Naive thymus-derived CD4-positive, alpha-beta T cell (primary cell): Measurements from ENCODE around the gene AKT3. TPM values are rescaled to one million over a fixed set of nuclear protein-coding genes. Genes with fewer than 3 reads are reported as not detected.

Experiments used
- ATAC-seq: fragments of 150-1000 bp; cut with Tn5 transposase; 2 replicates; pipeline ENCODE4 v1.10.0; 2021; ENCODE audit warnings: mild to moderate bottlenecking, moderate library complexity
- CTCF ChIA-PET: fragments of 350-600 bp; sonication (Branson Sonifier 250); formaldehyde crosslinking; loops from one replicate; lab custom pipeline; 2021; ENCODE audit warnings: antibody characterized with exemption; lab: Charles Lee
- POLR2A ChIA-PET: fragments of 350-600 bp; sonication (Branson Sonifier 250); formaldehyde crosslinking; loops from one replicate; lab custom pipeline; 2021; ENCODE audit warnings: antibody characterized with exemption, inconsistent platforms; lab: Charles Lee
- DNase-seq, 9 donors: peaks; one replicate each; pipeline versions ENCODE4 v3.0.0 to v3.0.0-alpha.2; 2020 to 2022; ENCODE audit warnings: mixed read lengths in 1 of 9
- H3K27ac ChIP-seq: one replicate; pipeline ENCODE4 v1.7.0; 2013; ENCODE audit warnings: mild to moderate bottlenecking, low read depth, low read length, moderate library complexity
- H3K27me3 ChIP-seq, 2 donors: one replicate each; pipeline ENCODE4 v1.7.0; 2013; ENCODE audit warnings: low read length in 2 of 2, mild to moderate bottlenecking in 2 of 2, moderate library complexity in 2 of 2; ENCODE audit not compliant: control insufficient read depth in 2 of 2, insufficient read depth in 2 of 2
- H3K36me3 ChIP-seq, 3 experiments: 1 replicate in 2 of 3; 2 replicates in 1 of 3; pipeline ENCODE4 v1.7.0; 2013; ENCODE audit warnings: low read length in 3 of 3, mild to moderate bottlenecking in 3 of 3, moderate library complexity in 1 of 3; ENCODE audit not compliant: insufficient read depth in 3 of 3, control insufficient read depth in 2 of 3
- H3K4me1 ChIP-seq, 2 donors: one replicate each; pipeline ENCODE4 v1.7.0; 2013; ENCODE audit warnings: low read length in 2 of 2, mild to moderate bottlenecking in 2 of 2, moderate library complexity in 1 of 2; ENCODE audit not compliant: control insufficient read depth in 2 of 2, insufficient read depth in 2 of 2
- H3K4me3 ChIP-seq: 2 replicates; pipeline ENCODE4 v1.7.0; 2013; ENCODE audit warnings: mild to moderate bottlenecking, low read length
- H3K9me3 ChIP-seq, 3 experiments: 1 replicate in 2 of 3; 2 replicates in 1 of 3; pipeline ENCODE4 v1.7.0; 2013; ENCODE audit warnings: low read length in 3 of 3; ENCODE audit not compliant: control insufficient read depth in 2 of 3
- H3K27ac Mint-ChIP-seq, 9 donors: one replicate each; pipeline ENCODE4 v1.8.0; 2020 to 2022; ENCODE audit warnings: mixed read lengths in 9 of 9, mild to moderate bottlenecking in 8 of 9, moderate library complexity in 5 of 9, inconsistent platforms in 2 of 9
- H3K27me3 Mint-ChIP-seq, 5 donors: one replicate each; pipeline ENCODE4 v1.8.0; 2021 to 2022; ENCODE audit warnings: mixed read lengths in 5 of 5, mild to moderate bottlenecking in 1 of 5
- H3K36me3 Mint-ChIP-seq, 5 donors: one replicate each; pipeline ENCODE4 v1.8.0; 2020 to 2022; ENCODE audit warnings: mixed read lengths in 5 of 5, mild to moderate bottlenecking in 3 of 5, inconsistent platforms in 1 of 5
- H3K4me1 Mint-ChIP-seq, 7 donors: one replicate each; pipeline ENCODE4 v1.8.0; 2020 to 2022; ENCODE audit warnings: mixed read lengths in 7 of 7, mild to moderate bottlenecking in 3 of 7, inconsistent platforms in 1 of 7
- H3K4me3 Mint-ChIP-seq, 10 donors: one replicate each; pipeline ENCODE4 v1.8.0; 2020 to 2022; ENCODE audit warnings: mild to moderate bottlenecking in 10 of 10, mixed read lengths in 10 of 10, moderate library complexity in 6 of 10, inconsistent platforms in 2 of 10
- H3K9me3 Mint-ChIP-seq, 11 donors: one replicate each; pipeline ENCODE4 v1.8.0; 2020 to 2022; ENCODE audit warnings: mixed read lengths in 11 of 11, mild to moderate bottlenecking in 4 of 11, inconsistent platforms in 1 of 11, moderate library complexity in 1 of 11
- intact Hi-C, 2 donors: fragments of 100-400 bp; cut with micrococcal nuclease; formaldehyde crosslinking; loops; one replicate each; pipeline ENCODE4 v1.15.1; 2023
- polyA plus RNA-seq, 2 donors: library from polyadenylated mRNA; unstranded; fragments of 300-500 nt; fragmentation: Illumina TruSeq; gene quantifications; one replicate each; pipeline ENCODE4 v1.2.3, GENCODE V29; 2021
- total RNA-seq, 6 experiments: library from RNA in 5 of 6; stranded (reverse) in 5 of 6; gene quantifications; 1 replicate in 5 of 6; 2 replicates in 1 of 6; pipeline ENCODE4 v1.2.3 and lab custom pipeline; 2021 to 2026

AKT3 gene
- total and polyA plus RNA-seq, 7 experiments from 2014 or later, result 1.6 to 123 (median 69.4) TPM

DNA sequence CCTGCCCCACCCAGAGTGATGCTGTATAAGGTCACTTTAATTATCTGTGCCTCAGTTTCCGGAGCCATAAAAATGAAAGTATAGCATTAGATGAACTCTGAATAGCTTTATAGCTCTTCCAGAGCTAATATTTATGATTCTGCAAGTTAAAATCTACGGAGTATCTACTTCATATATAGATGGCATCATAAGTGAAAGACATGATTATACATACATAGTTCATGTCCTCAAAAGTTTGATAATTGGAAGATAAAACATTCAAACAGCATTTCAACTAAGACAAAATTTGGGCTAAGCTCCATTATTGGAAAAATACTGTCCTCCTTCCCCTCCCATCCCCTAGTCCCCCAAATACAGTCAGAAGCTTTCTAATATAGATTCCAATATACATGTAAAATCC, 4.2 kb downstream of the AKT3 start:
- CTCF ChIA-PET, result no interaction called here
- Mint-ChIP-seq H3K4me3 (no peak overlapping the region), H3K4me1 (peaks cover 20 to 72% (median 41%) of the 10 kb centered on the region in 7 donors), H3K27ac (peak overlapping the region in 6 of 9 donors; percentile 33 to 88 (median 64)), H3K9me3 (peaks cover 0 to 5% (median 0%) of the 10 kb centered on the region in 11 donors), H3K27me3 (peaks cover 0 to 25% (median 0%) of the 10 kb centered on the region in 5 donors), H3K36me3 (peaks cover 0 to 18% (median 4%) of the 10 kb centered on the region in 5 donors)
- intact Hi-C loops, result loop anchor here (5.0 to 10.0 kb wide), 4 partner anchors 249 to 809 kb away; partner anchors contain the start of gene DESI2 (in 1 of the 2)
- peaks cover 9 to 15% of the 10 kb centered on the region in 2 donors for H3K4me1 ChIP-seq
- H3K9me3 ChIP-seq, result no peaks in the 10 kb centered on the region
- ATAC-seq, result no peak
- no peaks in the 10 kb centered on the region for H3K36me3 ChIP-seq
- POLR2A ChIA-PET, result interaction anchor here (1.0 to 1.2 kb wide), 2 partner anchors 10 to 229 kb away, joined by 3 to 4 read pairs; no protein-coding TSS in a partner anchor
- H3K27me3 ChIP-seq, result no peaks in the 10 kb centered on the region
- peak overlapping the region; percentile 7 for H3K27ac ChIP-seq
- H3K4me3 ChIP-seq, result no peak overlapping the region
- DNase-seq, result no peak

DNA sequence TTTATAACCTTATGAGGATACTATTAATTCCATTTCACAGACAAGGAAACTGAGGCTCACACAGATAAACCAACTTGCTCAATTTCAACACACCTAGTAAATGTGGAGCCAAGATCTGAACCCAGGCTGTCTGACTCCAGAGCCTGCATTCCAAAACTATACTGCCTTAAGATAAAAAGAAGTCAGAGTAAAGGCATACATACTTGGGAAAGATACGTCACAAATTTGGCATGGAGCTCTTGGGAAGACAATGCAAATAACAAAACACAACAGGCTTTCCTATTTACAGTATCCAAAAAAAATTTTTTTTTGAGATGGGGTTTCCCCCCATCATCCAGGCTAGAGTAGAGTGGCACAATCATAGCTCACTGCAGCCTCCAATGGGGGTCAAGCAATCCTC, 5.9 kb downstream of the AKT3 start:
- no peak for ATAC-seq

DNA sequence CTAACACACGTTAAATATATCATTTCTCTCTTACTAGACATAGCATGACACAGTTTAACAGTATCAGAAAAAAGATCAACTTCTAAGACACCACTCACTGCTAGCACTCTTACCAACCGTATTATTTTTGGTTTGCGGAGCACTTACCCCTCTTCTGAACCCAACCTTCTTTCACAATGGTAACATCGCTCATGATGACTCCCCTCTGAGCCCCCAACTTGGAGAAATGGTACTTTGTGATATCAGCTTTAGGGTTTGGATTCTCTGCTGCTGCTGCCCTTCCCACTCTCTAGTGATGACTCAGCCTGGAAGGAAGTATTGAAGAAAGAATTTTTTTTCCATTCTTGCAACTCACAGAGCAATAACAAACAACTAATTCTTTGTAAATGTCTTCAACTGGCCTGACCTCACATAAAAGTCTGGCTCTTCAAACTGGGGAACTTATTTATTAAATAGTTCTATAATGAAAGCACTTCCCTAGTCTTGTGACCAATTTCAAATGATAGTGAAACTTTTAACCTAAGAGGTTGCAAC, 7.0 kb downstream of the AKT3 start:
- intact Hi-C loops, result loop anchor here in 1 of 2 donors (10.0 kb wide), 1 partner anchor 812 kb away; the partner anchor contains the start of gene DESI2
- Mint-ChIP-seq H3K4me3 (peak overlapping the region in 9 of 10 donors; percentile 2 to 72 (median 48)), H3K9me3 (peaks cover 0 to 5% (median 0%) of the 10 kb centered on the region in 11 donors), H3K27me3 (peaks cover 0 to 15% (median 0%) of the 10 kb centered on the region in 5 donors), H3K27ac (peak overlapping the region; percentile 33 to 91 (median 79)), H3K36me3 (peaks cover 0 to 18% (median 7%) of the 10 kb centered on the region in 5 donors), H3K4me1 (peaks cover 18 to 87% (median 56%) of the 10 kb centered on the region in 7 donors)
- DNase-seq, result peak in 3 of 9 donors; percentile 7 to 22 (median 14)
- peak; percentile 51 for ATAC-seq
- Histone ChIP-seq H3K4me3 (no peak overlapping the region), H3K4me1 (peaks cover 4 to 23% of the 10 kb centered on the region in 2 donors), H3K9me3 (no peaks in the 10 kb centered on the region), H3K27ac (no peak overlapping the region), H3K36me3 (no peaks in the 10 kb centered on the region), H3K27me3 (no peaks in the 10 kb centered on the region)
- ChIA-PET POLR2A (no interaction called here), CTCF (no interaction called here)

More for the DNA sequence above, 5.9 kb downstream of the AKT3 start:
- POLR2A ChIA-PET, result interaction anchor here (0.6 to 1.0 kb wide), 2 partner anchors 39 to 271 kb away, joined by 3 read pairs; no protein-coding TSS in a partner anchor
- H3K4me3 ChIP-seq, result no peak overlapping the region
- no peak for DNase-seq
- Mint-ChIP-seq H3K36me3 (peaks cover 0 to 18% (median 4%) of the 10 kb centered on the region in 5 donors), H3K9me3 (peaks cover 0 to 5% (median 0%) of the 10 kb centered on the region in 11 donors), H3K27me3 (peaks cover 0 to 25% (median 0%) of the 10 kb centered on the region in 5 donors), H3K27ac (peak overlapping the region in 2 of 9 donors; percentile 33 to 88), H3K4me1 (peaks cover 20 to 88% (median 54%) of the 10 kb centered on the region in 7 donors), H3K4me3 (no peak overlapping the region)
- CTCF ChIA-PET, result interaction anchor here (0.6 to 0.7 kb wide), 2 partner anchors 50 to 232 kb away, joined by 3 read pairs; no protein-coding TSS in a partner anchor
- H3K9me3 ChIP-seq, result no peaks in the 10 kb centered on the region
- no peaks in the 10 kb centered on the region for H3K27me3 ChIP-seq
- H3K36me3 ChIP-seq, result no peaks in the 10 kb centered on the region
- no peak overlapping the region for H3K27ac ChIP-seq
- intact Hi-C loops, result loop anchor here in 1 of 2 donors (10.0 kb wide), 1 partner anchor 811 kb away; the partner anchor contains the start of gene DESI2
- H3K4me1 ChIP-seq, result peaks cover 9 to 15% of the 10 kb centered on the region in 2 donors

DNA sequence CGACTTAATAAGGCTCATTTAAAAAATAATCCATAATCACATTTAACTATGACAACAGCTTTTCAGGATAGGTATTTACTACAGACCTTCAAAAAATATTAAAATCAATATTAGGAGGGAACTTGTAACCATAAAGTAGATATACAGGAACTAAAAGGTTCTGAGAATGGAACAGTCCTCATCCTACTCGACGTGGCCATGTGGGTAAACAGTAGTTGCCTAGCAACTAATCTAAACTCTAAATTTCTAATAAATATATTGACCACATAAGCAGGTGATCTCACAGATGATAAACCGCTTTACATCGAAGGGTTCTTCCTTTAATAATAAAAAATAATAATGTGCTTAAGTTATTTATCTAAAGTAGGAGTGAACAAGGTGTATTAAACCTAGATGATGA, 7.9 kb downstream of the AKT3 start:
- Mint-ChIP-seq H3K27ac (peak overlapping the region in 7 of 9 donors; percentile 7 to 82 (median 58)), H3K9me3 (peaks cover 0 to 5% (median 1%) of the 10 kb centered on the region in 11 donors), H3K4me3 (no peak overlapping the region), H3K27me3 (peaks cover 0 to 13% (median 0%) of the 10 kb centered on the region in 5 donors), H3K4me1 (peaks cover 23 to 87% (median 62%) of the 10 kb centered on the region in 7 donors), H3K36me3 (peaks cover 0 to 21% (median 9%) of the 10 kb centered on the region in 5 donors)
- no peak for DNase-seq
- peaks cover 12 to 29% of the 10 kb centered on the region in 2 donors for H3K4me1 ChIP-seq
- no peak for ATAC-seq
- no peaks in the 10 kb centered on the region for H3K36me3 ChIP-seq
- ChIA-PET POLR2A (no interaction called here), CTCF (interaction anchor here (0.5 kb wide), 1 partner anchor 105 kb away, joined by 3 read pairs; no protein-coding TSS in a partner anchor)
- no peak overlapping the region for H3K27ac ChIP-seq
- intact Hi-C loops, result loop anchor here in 1 of 2 donors (10.0 kb wide), 1 partner anchor 813 kb away; the partner anchor contains the start of gene DESI2
- H3K27me3 ChIP-seq, result no peaks in the 10 kb centered on the region
- H3K9me3 ChIP-seq, result no peaks in the 10 kb centered on the region
- no peak overlapping the region for H3K4me3 ChIP-seq

DNA sequence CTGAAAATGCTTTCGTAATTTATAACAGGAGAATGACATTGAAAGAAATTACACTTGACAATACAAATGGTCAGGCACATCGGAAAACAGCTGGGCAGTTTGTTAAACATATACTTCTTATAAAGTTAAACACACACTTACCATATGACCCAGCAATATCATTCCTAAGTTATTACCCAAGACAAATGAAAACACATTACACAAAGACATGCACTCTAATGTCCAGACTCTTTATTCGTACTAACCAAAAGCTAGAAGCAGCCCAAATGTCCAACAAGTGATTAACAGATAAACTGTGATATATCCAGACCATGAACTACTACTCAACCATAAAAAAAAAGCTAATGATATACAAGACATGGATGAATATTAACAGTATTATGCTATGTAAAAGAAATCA, 8.5 kb downstream of the AKT3 start:
- intact Hi-C loops, result loop anchor here in 1 of 2 donors (2.0 to 10.0 kb wide), 2 partner anchors 15 to 813 kb away; partner anchors contain the start of gene DESI2

DNA sequence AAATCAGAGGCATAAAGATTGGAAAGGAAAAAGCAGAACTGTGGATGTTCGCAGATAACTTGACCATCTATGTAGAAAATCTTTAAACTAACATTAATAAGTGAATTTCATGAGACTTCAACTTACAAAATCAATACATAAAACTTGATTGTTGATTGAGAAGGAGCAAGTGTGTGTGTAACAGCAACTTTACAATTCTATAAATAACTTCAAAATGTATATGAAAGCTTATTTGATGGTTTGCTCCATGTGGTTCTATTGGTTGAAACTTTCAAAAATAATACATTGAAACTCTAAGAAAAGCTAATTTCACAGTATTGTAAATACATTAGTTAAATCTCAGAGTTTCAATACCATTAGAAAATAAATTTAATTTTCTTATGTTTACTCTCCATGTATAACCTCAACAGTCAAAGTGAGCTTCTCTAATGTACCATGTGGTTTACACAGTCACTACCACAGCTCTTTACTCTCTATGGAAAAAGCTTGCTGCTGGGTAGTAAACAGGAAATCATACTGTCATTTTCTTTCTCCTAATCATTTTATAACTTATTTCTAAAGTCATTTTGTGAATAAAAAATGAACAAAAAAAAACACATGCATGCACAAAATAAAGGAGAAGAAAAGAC, 12.0 kb downstream of the AKT3 start:
- no peaks in the 10 kb centered on the region for H3K27me3 ChIP-seq
- no peaks in the 10 kb centered on the region for H3K27me3 Mint-ChIP-seq
- no peaks in the 10 kb centered on the region for H3K36me3 ChIP-seq
- H3K4me1 ChIP-seq, result peaks cover 10 to 29% of the 10 kb centered on the region in 2 donors
- peak in 7 of 9 donors; percentile 22 to 72 (median 49) for DNase-seq
- peaks cover 21 to 40% (median 32%) of the 10 kb centered on the region in 5 donors for H3K36me3 Mint-ChIP-seq
- no peaks in the 10 kb centered on the region for H3K9me3 ChIP-seq
- no peak overlapping the region for H3K4me3 ChIP-seq
- peak overlapping the region in 9 of 10 donors; percentile 22 to 74 (median 58) for H3K4me3 Mint-ChIP-seq
- peak; percentile 88 for ATAC-seq
- ChIA-PET POLR2A (interaction anchor here (0.5 to 3.2 kb wide), 4 partner anchors 11 to 210 kb away, joined by 3 to 12 read pairs (median 6); partner anchors contain the start of gene AKT3), CTCF (interaction anchor here (1.7 kb wide), 1 partner anchor 17 kb away, joined by 4 read pairs; no protein-coding TSS in a partner anchor)
- peaks cover 14 to 73% (median 59%) of the 10 kb centered on the region in 7 donors for H3K4me1 Mint-ChIP-seq
- H3K27ac ChIP-seq, result peak overlapping the region; percentile 40
- intact Hi-C loops, result loop anchor here (1.0 to 5.0 kb wide), 3 partner anchors 11 to 36 kb away; partner anchors contain the start of gene AKT3 (in 1 of the 2)
- H3K9me3 Mint-ChIP-seq, result peaks cover 0 to 22% (median 11%) of the 10 kb centered on the region in 11 donors
- H3K27ac Mint-ChIP-seq, result peak overlapping the region; percentile 65 to 94 (median 83)

More for the DNA sequence above, 8.5 kb downstream of the AKT3 start:
- Mint-ChIP-seq H3K4me3 (peak overlapping the region in 1 of 10 donors; percentile 2), H3K36me3 (peaks cover 1 to 21% (median 11%) of the 10 kb centered on the region in 5 donors), H3K4me1 (peaks cover 22 to 90% (median 63%) of the 10 kb centered on the region in 7 donors), H3K27ac (peak overlapping the region in 7 of 9 donors; percentile 7 to 82 (median 58)), H3K27me3 (peaks cover 0 to 9% (median 0%) of the 10 kb centered on the region in 5 donors), H3K9me3 (peaks cover 0 to 6% (median 2%) of the 10 kb centered on the region in 11 donors)
- no peak for ATAC-seq
- Histone ChIP-seq H3K27ac (no peak overlapping the region), H3K4me1 (peaks cover 13 to 29% of the 10 kb centered on the region in 2 donors), H3K27me3 (no peaks in the 10 kb centered on the region), H3K9me3 (no peaks in the 10 kb centered on the region), H3K36me3 (no peaks in the 10 kb centered on the region), H3K4me3 (no peak overlapping the region)
- ChIA-PET POLR2A (interaction anchor here (0.7 kb wide), 1 partner anchor 53 kb away, joined by 4 read pairs; no protein-coding TSS in a partner anchor), CTCF (interaction anchor here (0.5 kb wide), 1 partner anchor 106 kb away, joined by 3 read pairs; no protein-coding TSS in a partner anchor)
- DNase-seq, result no peak
